ENCODE data around the gene CDH4.

The CDH4 gene

GRCh38 chr20:61638802-61639585, 386.9 kb downstream of the CDH4 start:
- Histone ChIP-seq H3K9ac (ENCODE audit: low read depth, low read length) (no peak overlapping the region), H4K20me1 (ENCODE audit: insufficient read depth, low read length) (0 out of 2 replicates have a peak, but pooled peaks cover 3% of the 10 kb centered on the region), H3K36me3 (ENCODE audit: insufficient read depth, low read length) (no peaks in the 10 kb centered on the region), H3K79me2 (ENCODE audit: insufficient read depth, low read length) (no peaks in the 10 kb centered on the region), H2AFZ (ENCODE audit: low read depth, low read length) (no peak overlapping the region), H3K4me2 (ENCODE audit: insufficient read depth, low read length) (no peak overlapping the region), H3K27ac (ENCODE audit: low read length) (no peak overlapping the region), H3K4me1 (ENCODE audit: insufficient read depth, low read length) (no peaks in the 10 kb centered on the region), H3K27me3 (ENCODE audit: insufficient read depth, low read length, poor library complexity) (peaks cover 22% of the 10 kb centered on the region), H3K9me3 (ENCODE audit: insufficient read depth, low read length, severe bottlenecking) (no peaks in the 10 kb centered on the region), H3K4me3 (ENCODE audit: low read depth in 1 of 2, low read length in 2 of 2) (no peak overlapping the region)
- TF ChIP-seq EZH2 (IDR thresholded peaks at IDR 0.05; ENCODE audit: borderline replicate concordance, low read depth, low read length, severe bottlenecking): no peak
- TF ChIP-seq CTCF (IDR thresholded peaks at IDR 0.05; ENCODE audit: borderline replicate concordance, extremely low read depth, low read length, poor library complexity, severe bottlenecking): peak; percentile 12
- ATAC-seq (ENCODE audit: insufficient read depth, low read depth) (no peak), DNase-seq (no peak)

GRCh38 chr20:61640131-61640870, 388.2 kb downstream of the CDH4 start:
- no peak overlapping the region for H3K27ac ChIP-seq (ENCODE audit: low read length)
- H3K36me3 ChIP-seq (ENCODE audit: insufficient read depth, low read length): no peaks in the 10 kb centered on the region
- peaks cover 20% of the 10 kb centered on the region for H3K27me3 ChIP-seq (ENCODE audit: insufficient read depth, low read length, poor library complexity)
- no peak overlapping the region for H3K9ac ChIP-seq (ENCODE audit: low read depth, low read length)
- no peak overlapping the region for H3K4me2 ChIP-seq (ENCODE audit: insufficient read depth, low read length)
- no peak overlapping the region for H3K4me3 ChIP-seq (ENCODE audit: low read depth in 1 of 2, low read length in 2 of 2)
- ATAC-seq (ENCODE audit: insufficient read depth, low read depth): no peak
- H3K4me1 ChIP-seq (ENCODE audit: insufficient read depth, low read length): no peaks in the 10 kb centered on the region
- H4K20me1 ChIP-seq (ENCODE audit: insufficient read depth, low read length): peaks cover 3% of the 10 kb centered on the region; the same call in 1 of the 2 replicates
- TF ChIP-seq CTCF (IDR thresholded peaks at IDR 0.05; ENCODE audit: borderline replicate concordance, extremely low read depth, low read length, poor library complexity, severe bottlenecking): no peak
- TF ChIP-seq EZH2 (IDR thresholded peaks at IDR 0.05; ENCODE audit: borderline replicate concordance, low read depth, low read length, severe bottlenecking): no peak
- no peaks in the 10 kb centered on the region for H3K9me3 ChIP-seq (ENCODE audit: insufficient read depth, low read length, severe bottlenecking)
- H3K79me2 ChIP-seq (ENCODE audit: insufficient read depth, low read length): no peaks in the 10 kb centered on the region
- DNase-seq: no peak
- no peak overlapping the region for H2AFZ ChIP-seq (ENCODE audit: low read depth, low read length)

- Histone ChIP-seq H4K20me1 (ENCODE audit: insufficient read depth, low read length) (peaks cover 3% of the 10 kb centered on the region; the same call in 1 of the 2 replicates), H2AFZ (ENCODE audit: low read depth, low read length) (no peak overlapping the region), H3K4me2 (ENCODE audit: insufficient read depth, low read length) (no peak overlapping the region), H3K27ac (ENCODE audit: low read length) (no peak overlapping the region), H3K9me3 (ENCODE audit: insufficient read depth, low read length, severe bottlenecking) (no peaks in the 10 kb centered on the region), H3K4me1 (ENCODE audit: insufficient read depth, low read length) (no peaks in the 10 kb centered on the region), H3K9ac (ENCODE audit: low read depth, low read length) (no peak overlapping the region), H3K27me3 (ENCODE audit: insufficient read depth, low read length, poor library complexity) (peaks cover 20% of the 10 kb centered on the region), H3K4me3 (ENCODE audit: low read depth in 1 of 2, low read length in 2 of 2) (no peak overlapping the region), H3K79me2 (ENCODE audit: insufficient read depth, low read length) (no peaks in the 10 kb centered on the region), H3K36me3 (ENCODE audit: insufficient read depth, low read length) (no peaks in the 10 kb centered on the region)
- no peak for TF ChIP-seq EZH2 (IDR thresholded peaks at IDR 0.05; ENCODE audit: borderline replicate concordance, low read depth, low read length, severe bottlenecking)
- TF ChIP-seq CTCF (IDR thresholded peaks at IDR 0.05; ENCODE audit: borderline replicate concordance, extremely low read depth, low read length, poor library complexity, severe bottlenecking): no peak
- DNase-seq (no peak), ATAC-seq (ENCODE audit: insufficient read depth, low read depth) (no peak)
Observed at GRCh38 chr20:61640871-61641245, 388.8 kb downstream of the CDH4 start.
